HepG2 (cell line): ENCODE data around the gene TMEM63B. TPM values are rescaled to one million over a fixed set of nuclear protein-coding genes. Genes with fewer than 3 reads are reported as not detected.

ENCODE experiments used
- BHLHE40 ChIP-seq: IDR thresholded peaks from 2 replicates; pipeline ENCODE4 v1.6.1; 2011; ENCODE audit warnings: low read length, improper control_type of control experiment
- BRD4 ChIP-seq: sonication (generic); formaldehyde crosslinking; IDR thresholded peaks from 2 replicates; pipeline ENCODE4 v1.4.0; 2020; ENCODE audit warnings: missing genetic modification reagents
- HHEX ChIP-seq: IDR thresholded peaks from 2 replicates; pipeline ENCODE4 v1.6.1; 2016; ENCODE audit warnings: control low read depth
- IRF2 ChIP-seq: IDR thresholded peaks from 2 replicates; pipeline ENCODE4 v1.6.1; 2018; ENCODE audit warnings: missing genetic modification reagents, missing compliant biosample characterization
- MAZ ChIP-seq, 2 experiments: sonication (generic) in 1 of 2; formaldehyde crosslinking in 1 of 2; IDR thresholded peaks; 2 replicates each; pipeline versions ENCODE4 v1.5.0 to v1.6.1; 2012 to 2020; ENCODE audit warnings: low read depth in 2 of 2, mild to moderate bottlenecking in 2 of 2, borderline replicate concordance in 1 of 2, improper control_type of control experiment in 1 of 2, low read length in 1 of 2, missing genetic modification reagents in 1 of 2, moderate library complexity in 1 of 2
- MTA1 ChIP-seq: sonication (generic); formaldehyde crosslinking; IDR thresholded peaks from 2 replicates; pipeline ENCODE4 v1.4.0; 2020; ENCODE audit warnings: missing genetic modification reagents, mild to moderate bottlenecking, borderline replicate concordance
- PHF8 ChIP-seq: sonication (generic); formaldehyde crosslinking; IDR thresholded peaks from 2 replicates; pipeline ENCODE4 v1.5.0; 2020; ENCODE audit warnings: missing genetic modification reagents
- PRMT3 ChIP-seq: sonication (generic); formaldehyde crosslinking; IDR thresholded peaks from 2 replicates; pipeline ENCODE4 v1.8.1; 2022; ENCODE audit warnings: low read depth, mild to moderate bottlenecking, moderate library complexity, missing genetic modification reagents, borderline replicate concordance
- ZFP41 ChIP-seq: sonication (generic); formaldehyde crosslinking; IDR thresholded peaks from 2 replicates; pipeline ENCODE4 v1.4.0; 2020; ENCODE audit warnings: mild to moderate bottlenecking, missing genetic modification reagents, borderline replicate concordance
- ZKSCAN8 ChIP-seq: IDR thresholded peaks from 2 replicates; pipeline ENCODE4 v1.6.1; 2016; ENCODE audit warnings: borderline replicate concordance, missing genetic modification reagents, missing compliant biosample characterization
- ZMAT3 ChIP-seq: sonication (generic); formaldehyde crosslinking; conservative IDR thresholded peaks from 2 replicates; pipeline ENCODE4 v1.7.0; 2021; ENCODE audit warnings: missing genetic modification reagents
- ZNF224 ChIP-seq: sonication (generic); formaldehyde crosslinking; IDR thresholded peaks from 2 replicates; pipeline ENCODE4 v1.5.0; 2020; ENCODE audit warnings: mild to moderate bottlenecking, missing genetic modification reagents
- ZNF607 ChIP-seq: sonication (generic); formaldehyde crosslinking; IDR thresholded peaks from 2 replicates; pipeline ENCODE4 v1.5.1; 2020; ENCODE audit warnings: missing genetic modification reagents, mild to moderate bottlenecking, borderline replicate concordance
- polyA plus RNA-seq, 8 experiments: library from polyadenylated mRNA; depleted of rRNA in 3 of 8; stranded (reverse) in 7 of 8; unstranded in 1 of 8; fragments of >200 nt; fragmentation: Illumina TruSeq in 4 of 8; extraction: Trizol in 4 of 8; gene quantifications; 2 replicates each; pipeline versions ENCODE4 v1.2.1 to v1.2.3, GENCODE V29; 2011 to 2016; ENCODE audit warnings: low read depth in 4 of 8, missing spikeins in 1 of 8, mixed read lengths in 1 of 8; ENCODE audit not compliant: insufficient read depth in 1 of 8
- total RNA-seq, 5 experiments: library from RNA; depleted of rRNA; stranded (reverse); fragments of >200 nt; fragmentation: Illumina TruSeq; extraction: Trizol; gene quantifications; 2 replicates each; pipeline ENCODE4 v1.2.3, GENCODE V29; 2016; ENCODE audit warnings: low read depth in 1 of 5
- TF ChIP-seq, protein P1 (sequence below): sonication (generic); formaldehyde crosslinking; IDR thresholded peaks from 2 replicates; pipeline ENCODE4 v1.4.0; 2020; ENCODE audit warnings: missing genetic modification reagents
- TF ChIP-seq, protein P2 (sequence below): sonication (generic); formaldehyde crosslinking; IDR thresholded peaks from one replicate; pipeline ENCODE4 v1.5.1; 2020; ENCODE audit warnings: mild to moderate bottlenecking, missing genetic modification reagents; ENCODE audit errors: not compliant biosample characterization
- TF ChIP-seq, protein P3 (sequence below): fragments of 450-650 bp; IDR thresholded peaks from 2 replicates; pipeline ENCODE4 v1.6.1; 2016
- TF ChIP-seq, protein P4 (sequence below): IDR thresholded peaks from 2 replicates; pipeline ENCODE4 v1.6.1; 2016

Gene TMEM63B
- total and polyA plus RNA-seq, 2 of the 13 experiments (the other 11 are each of a cell fraction or from before 2014, with no cell fraction given) = 27.4 to 75.8 TPM

- TF ChIP-seq, protein P1, sequence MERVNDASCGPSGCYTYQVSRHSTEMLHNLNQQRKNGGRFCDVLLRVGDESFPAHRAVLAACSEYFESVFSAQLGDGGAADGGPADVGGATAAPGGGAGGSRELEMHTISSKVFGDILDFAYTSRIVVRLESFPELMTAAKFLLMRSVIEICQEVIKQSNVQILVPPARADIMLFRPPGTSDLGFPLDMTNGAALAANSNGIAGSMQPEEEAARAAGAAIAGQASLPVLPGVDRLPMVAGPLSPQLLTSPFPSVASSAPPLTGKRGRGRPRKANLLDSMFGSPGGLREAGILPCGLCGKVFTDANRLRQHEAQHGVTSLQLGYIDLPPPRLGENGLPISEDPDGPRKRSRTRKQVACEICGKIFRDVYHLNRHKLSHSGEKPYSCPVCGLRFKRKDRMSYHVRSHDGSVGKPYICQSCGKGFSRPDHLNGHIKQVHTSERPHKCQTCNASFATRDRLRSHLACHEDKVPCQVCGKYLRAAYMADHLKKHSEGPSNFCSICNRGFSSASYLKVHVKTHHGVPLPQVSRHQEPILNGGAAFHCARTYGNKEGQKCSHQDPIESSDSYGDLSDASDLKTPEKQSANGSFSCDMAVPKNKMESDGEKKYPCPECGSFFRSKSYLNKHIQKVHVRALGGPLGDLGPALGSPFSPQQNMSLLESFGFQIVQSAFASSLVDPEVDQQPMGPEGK (CRISPR knock-in tag) = no peak
- TF ChIP-seq MAZ (IDR thresholded peaks at IDR 0.05; ENCODE audit: borderline replicate concordance, low read depth, low read length) (no peak), MAZ (CRISPR knock-in tag; IDR thresholded peaks at IDR 0.05; ENCODE audit: low read depth) (no peak), BRD4 (CRISPR knock-in tag) (no peak), MTA1 (CRISPR knock-in tag) (no peak), ZMAT3 (CRISPR knock-in tag) (peak; percentile 24; the same call in 1 of the 2 replicates), ZFP41 (CRISPR knock-in tag) (no peak), IRF2 (CRISPR knock-in tag) (no peak), BHLHE40 (no peak), PRMT3 (CRISPR knock-in tag) (no peak), PHF8 (CRISPR knock-in tag) (no peak), HHEX (no peak), ZKSCAN8 (CRISPR knock-in tag) (no peak), ZNF224 (CRISPR knock-in tag) (0 out of 2 replicates have a peak, but pooled peaks have one; percentile 59), ZNF607 (CRISPR knock-in tag) (peak; percentile 49; the same call in 1 of the 2 replicates)
- TF ChIP-seq, protein P2, sequence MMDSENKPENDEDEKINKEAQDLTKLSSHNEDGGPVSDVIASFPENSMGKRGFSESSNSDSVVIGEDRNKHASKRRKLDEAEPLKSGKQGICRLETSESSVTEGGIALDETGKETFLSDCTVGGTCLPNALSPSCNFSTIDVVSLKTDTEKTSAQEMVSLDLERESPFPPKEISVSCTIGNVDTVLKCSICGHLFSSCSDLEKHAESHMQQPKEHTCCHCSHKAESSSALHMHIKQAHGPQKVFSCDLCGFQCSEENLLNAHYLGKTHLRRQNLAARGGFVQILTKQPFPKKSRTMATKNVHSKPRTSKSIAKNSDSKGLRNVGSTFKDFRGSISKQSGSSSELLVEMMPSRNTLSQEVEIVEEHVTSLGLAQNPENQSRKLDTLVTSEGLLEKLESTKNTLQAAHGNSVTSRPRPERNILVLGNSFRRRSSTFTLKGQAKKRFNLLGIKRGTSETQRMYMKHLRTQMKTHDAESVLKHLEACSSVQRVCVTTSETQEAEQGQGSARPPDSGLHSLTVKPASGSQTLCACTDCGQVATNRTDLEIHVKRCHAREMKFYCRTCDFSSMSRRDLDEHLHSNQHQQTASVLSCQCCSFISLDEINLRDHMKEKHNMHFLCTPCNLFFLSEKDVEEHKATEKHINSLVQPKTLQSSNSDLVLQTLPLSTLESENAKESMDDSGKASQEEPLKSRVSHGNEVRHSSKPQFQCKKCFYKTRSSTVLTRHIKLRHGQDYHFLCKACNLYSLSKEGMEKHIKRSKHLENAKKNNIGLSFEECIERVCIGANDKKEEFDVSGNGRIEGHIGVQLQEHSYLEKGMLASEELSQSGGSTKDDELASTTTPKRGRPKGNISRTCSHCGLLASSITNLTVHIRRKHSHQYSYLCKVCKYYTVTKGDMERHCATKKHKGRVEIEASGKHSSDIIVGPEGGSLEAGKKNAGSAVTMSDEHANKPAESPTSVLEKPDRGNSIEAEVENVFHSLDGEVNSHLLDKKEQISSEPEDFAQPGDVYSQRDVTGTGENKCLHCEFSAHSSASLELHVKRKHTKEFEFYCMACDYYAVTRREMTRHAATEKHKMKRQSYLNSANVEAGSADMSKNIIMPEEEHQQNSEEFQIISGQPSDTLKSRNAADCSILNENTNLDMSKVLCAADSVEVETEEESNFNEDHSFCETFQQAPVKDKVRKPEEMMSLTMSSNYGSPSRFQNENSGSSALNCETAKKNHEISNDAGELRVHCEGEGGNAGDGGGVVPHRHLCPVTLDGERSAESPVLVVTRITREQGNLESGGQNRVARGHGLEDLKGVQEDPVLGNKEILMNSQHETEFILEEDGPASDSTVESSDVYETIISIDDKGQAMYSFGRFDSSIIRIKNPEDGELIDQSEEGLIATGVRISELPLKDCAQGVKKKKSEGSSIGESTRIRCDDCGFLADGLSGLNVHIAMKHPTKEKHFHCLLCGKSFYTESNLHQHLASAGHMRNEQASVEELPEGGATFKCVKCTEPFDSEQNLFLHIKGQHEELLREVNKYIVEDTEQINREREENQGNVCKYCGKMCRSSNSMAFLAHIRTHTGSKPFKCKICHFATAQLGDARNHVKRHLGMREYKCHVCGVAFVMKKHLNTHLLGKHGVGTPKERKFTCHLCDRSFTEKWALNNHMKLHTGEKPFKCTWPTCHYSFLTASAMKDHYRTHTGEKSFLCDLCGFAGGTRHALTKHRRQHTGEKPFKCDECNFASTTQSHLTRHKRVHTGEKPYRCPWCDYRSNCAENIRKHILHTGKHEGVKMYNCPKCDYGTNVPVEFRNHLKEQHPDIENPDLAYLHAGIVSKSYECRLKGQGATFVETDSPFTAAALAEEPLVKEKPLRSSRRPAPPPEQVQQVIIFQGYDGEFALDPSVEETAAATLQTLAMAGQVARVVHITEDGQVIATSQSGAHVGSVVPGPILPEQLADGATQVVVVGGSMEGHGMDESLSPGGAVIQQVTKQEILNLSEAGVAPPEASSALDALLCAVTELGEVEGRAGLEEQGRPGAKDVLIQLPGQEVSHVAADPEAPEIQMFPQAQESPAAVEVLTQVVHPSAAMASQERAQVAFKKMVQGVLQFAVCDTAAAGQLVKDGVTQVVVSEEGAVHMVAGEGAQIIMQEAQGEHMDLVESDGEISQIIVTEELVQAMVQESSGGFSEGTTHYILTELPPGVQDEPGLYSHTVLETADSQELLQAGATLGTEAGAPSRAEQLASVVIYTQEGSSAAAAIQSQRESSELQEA = no peak
- TF ChIP-seq, protein P3, sequence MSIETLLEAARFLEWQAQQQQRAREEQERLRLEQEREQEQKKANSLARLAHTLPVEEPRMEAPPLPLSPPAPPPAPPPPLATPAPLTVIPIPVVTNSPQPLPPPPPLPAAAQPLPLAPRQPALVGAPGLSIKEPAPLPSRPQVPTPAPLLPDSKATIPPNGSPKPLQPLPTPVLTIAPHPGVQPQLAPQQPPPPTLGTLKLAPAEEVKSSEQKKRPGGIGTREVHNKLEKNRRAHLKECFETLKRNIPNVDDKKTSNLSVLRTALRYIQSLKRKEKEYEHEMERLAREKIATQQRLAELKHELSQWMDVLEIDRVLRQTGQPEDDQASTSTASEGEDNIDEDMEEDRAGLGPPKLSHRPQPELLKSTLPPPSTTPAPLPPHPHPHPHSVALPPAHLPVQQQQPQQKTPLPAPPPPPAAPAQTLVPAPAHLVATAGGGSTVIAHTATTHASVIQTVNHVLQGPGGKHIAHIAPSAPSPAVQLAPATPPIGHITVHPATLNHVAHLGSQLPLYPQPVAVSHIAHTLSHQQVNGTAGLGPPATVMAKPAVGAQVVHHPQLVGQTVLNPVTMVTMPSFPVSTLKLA = no peak
- TF ChIP-seq, protein P4, sequence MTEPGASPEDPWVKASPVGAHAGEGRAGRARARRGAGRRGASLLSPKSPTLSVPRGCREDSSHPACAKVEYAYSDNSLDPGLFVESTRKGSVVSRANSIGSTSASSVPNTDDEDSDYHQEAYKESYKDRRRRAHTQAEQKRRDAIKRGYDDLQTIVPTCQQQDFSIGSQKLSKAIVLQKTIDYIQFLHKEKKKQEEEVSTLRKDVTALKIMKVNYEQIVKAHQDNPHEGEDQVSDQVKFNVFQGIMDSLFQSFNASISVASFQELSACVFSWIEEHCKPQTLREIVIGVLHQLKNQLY (CRISPR knock-in tag) = no peak
Observed at GRCh38 chr6:44093750-44094402, 33.5 kb upstream of the TMEM63B start (continued).
